ENCODE data around the gene ZNF888. TPM values are rescaled to one million over a fixed set of nuclear protein-coding genes. Genes with fewer than 3 reads are reported as not detected.
"Not testable (repeated sequence)": the region's sequence is repeated elsewhere in the genome, so short reads cannot be mapped to it uniquely, and the experiment has no call there.

The ZNF888 gene
- total and polyA plus RNA-seq, 7 experiments from 2014 or later: 1.3 to 7.2 (median 4.1) TPM

DNA sequence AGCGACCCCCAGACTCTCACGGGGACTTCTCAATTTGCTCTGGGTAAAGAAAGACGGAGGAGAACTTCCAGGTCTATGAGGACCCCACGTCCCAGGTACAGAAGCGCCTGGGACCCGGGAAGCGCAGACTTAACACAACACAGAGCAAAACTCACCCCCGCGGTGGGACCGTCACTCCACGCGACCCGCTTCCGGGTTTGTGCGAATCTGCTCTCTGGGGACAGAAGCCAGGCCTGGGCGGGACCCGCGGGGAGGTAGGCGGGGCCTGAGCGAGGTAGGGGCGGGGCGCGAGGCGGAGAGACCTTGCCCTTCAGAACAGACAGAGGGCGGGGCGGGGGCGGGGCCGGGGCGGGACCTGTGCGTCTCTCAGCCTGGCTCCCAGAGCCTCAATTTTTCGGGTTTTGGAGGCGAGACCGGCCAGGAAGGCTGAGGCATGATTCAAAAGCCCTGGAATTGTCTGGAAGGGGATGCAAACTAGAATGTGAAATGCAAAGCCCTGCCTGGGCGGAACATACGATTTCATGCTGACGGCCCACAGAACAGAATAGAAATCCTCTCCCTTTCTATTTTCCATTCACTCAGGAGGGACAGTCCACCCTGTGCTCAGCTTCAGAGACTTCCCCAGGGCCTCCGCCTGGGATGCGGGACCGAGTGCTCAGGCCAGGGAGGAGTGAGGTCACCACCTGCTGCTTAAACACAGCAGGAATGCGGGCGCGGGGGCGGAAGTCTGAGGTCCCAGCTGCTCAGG lies 19.3 kb upstream of the ZNF888 start:
- Histone ChIP-seq H3K4me1 (ENCODE audit: control insufficient read depth in 2 of 2, insufficient read depth in 2 of 2, low read length in 2 of 2) (peaks cover 0 to 4% of the 10 kb centered on the region in 2 donors), H3K9me3 (ENCODE audit: control insufficient read depth in 2 of 3, low read length in 3 of 3) (peaks cover 0 to 31% (median 4%) of the 10 kb centered on the region in 3 experiments), H3K27ac (ENCODE audit: low read depth, low read length) (peak overlapping the region; percentile 85), H3K36me3 (ENCODE audit: control insufficient read depth in 2 of 3, insufficient read depth in 3 of 3, low read length in 3 of 3) (peaks cover 0 to 8% (median 0%) of the 10 kb centered on the region in 3 experiments), H3K4me3 (ENCODE audit: low read length) (peak overlapping the region; percentile 98), H3K27me3 (ENCODE audit: control insufficient read depth in 2 of 2, insufficient read depth in 2 of 2, low read length in 2 of 2) (no peaks in the 10 kb centered on the region)
- intact Hi-C loops (cut with micrococcal nuclease): loop anchor here (1.0 to 5.0 kb wide), 10 partner anchors 20 to 415 kb away; partner anchors contain the start of genes ZNF160 (in 2 of the 2), ZNF320 (in 2 of the 2), ZNF468 (in 2 of the 2) and ZNF816 (in 2 of the 2)
- peak overlapping the region; percentile 87 to 95 (median 92) for H3K4me3 Mint-ChIP-seq
- H3K27ac Mint-ChIP-seq: peak overlapping the region; percentile 33 to 94 (median 89)
- peak; percentile 88 to 99 (median 95) for DNase-seq
- no peaks in the 10 kb centered on the region for H3K27me3 Mint-ChIP-seq
- H3K4me1 Mint-ChIP-seq: peaks cover 12 to 27% (median 16%) of the 10 kb centered on the region in 7 donors
- H3K36me3 Mint-ChIP-seq: peaks cover 0 to 40% (median 19%) of the 10 kb centered on the region in 5 donors
- peaks cover 0 to 91% (median 36%) of the 10 kb centered on the region in 11 donors for H3K9me3 Mint-ChIP-seq
- POLR2A ChIA-PET: interaction anchor here (0.6 kb wide), 1 partner anchor 52 kb away, joined by 3 read pairs; no protein-coding TSS in a partner anchor
- ATAC-seq: peak; percentile 100
- CTCF ChIA-PET: no interaction called here

DNA sequence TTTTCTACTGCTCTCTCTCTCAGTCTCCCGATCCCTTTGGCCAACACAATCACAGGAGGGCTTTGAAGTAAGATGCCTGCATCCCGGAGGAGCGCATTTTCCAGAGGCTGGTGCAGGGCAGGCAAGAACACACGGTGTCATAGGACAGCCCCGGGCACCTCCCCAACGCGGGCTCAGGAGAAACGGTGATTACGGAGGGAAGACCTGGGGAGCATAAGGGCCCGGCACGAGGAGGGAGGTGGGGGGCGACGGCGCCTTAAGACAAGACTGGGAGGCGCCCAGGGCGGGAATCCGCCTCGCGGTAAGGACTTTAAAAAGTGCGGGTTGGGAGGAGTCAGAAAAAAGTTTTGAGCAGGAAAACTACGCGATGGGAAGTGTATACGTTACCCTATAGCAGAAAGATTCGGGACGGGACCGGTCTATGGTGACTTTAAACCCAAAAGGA lies 18.7 kb upstream of the ZNF888 start:
- Histone ChIP-seq H3K27me3 (ENCODE audit: control insufficient read depth in 2 of 2, insufficient read depth in 2 of 2, low read length in 2 of 2) (no peaks in the 10 kb centered on the region), H3K4me1 (ENCODE audit: control insufficient read depth in 2 of 2, insufficient read depth in 2 of 2, low read length in 2 of 2) (peaks cover 0 to 4% of the 10 kb centered on the region in 2 donors), H3K4me3 (ENCODE audit: low read length) (peak overlapping the region; percentile 98), H3K27ac (ENCODE audit: low read depth, low read length) (peak overlapping the region; percentile 85), H3K36me3 (ENCODE audit: control insufficient read depth in 2 of 3, insufficient read depth in 3 of 3, low read length in 3 of 3) (peaks cover 0 to 14% (median 0%) of the 10 kb centered on the region in 3 experiments), H3K9me3 (ENCODE audit: control insufficient read depth in 2 of 3, low read length in 3 of 3) (peaks cover 0 to 32% (median under 1%) of the 10 kb centered on the region in 3 experiments)
- H3K27ac Mint-ChIP-seq: peak overlapping the region; percentile 33 to 94 (median 89)
- H3K4me1 Mint-ChIP-seq: peaks cover 12 to 27% (median 16%) of the 10 kb centered on the region in 7 donors
- DNase-seq (peak in 1 of 9 donors; percentile 34), ATAC-seq (peak; percentile 30)
- ChIA-PET POLR2A (interaction anchor here (0.7 kb wide), 1 partner anchor 17 kb away, joined by 4 read pairs; no protein-coding TSS in a partner anchor), CTCF (interaction anchor here (0.6 to 0.7 kb wide), 2 partner anchors 11 to 39 kb away, joined by 4 to 7 read pairs; no protein-coding TSS in a partner anchor)
- intact Hi-C loops (cut with micrococcal nuclease): loop anchor here (1.0 to 5.0 kb wide), 10 partner anchors 19 to 415 kb away; partner anchors contain the start of genes ZNF160 (in 2 of the 2), ZNF320 (in 2 of the 2), ZNF468 (in 2 of the 2) and ZNF816 (in 2 of the 2)
- peaks cover 0 to 41% (median 21%) of the 10 kb centered on the region in 5 donors for H3K36me3 Mint-ChIP-seq
- peak overlapping the region; percentile 87 to 95 (median 92) for H3K4me3 Mint-ChIP-seq
- no peaks in the 10 kb centered on the region for H3K27me3 Mint-ChIP-seq
- H3K9me3 Mint-ChIP-seq: peaks cover 0 to 92% (median 37%) of the 10 kb centered on the region in 11 donors

DNA sequence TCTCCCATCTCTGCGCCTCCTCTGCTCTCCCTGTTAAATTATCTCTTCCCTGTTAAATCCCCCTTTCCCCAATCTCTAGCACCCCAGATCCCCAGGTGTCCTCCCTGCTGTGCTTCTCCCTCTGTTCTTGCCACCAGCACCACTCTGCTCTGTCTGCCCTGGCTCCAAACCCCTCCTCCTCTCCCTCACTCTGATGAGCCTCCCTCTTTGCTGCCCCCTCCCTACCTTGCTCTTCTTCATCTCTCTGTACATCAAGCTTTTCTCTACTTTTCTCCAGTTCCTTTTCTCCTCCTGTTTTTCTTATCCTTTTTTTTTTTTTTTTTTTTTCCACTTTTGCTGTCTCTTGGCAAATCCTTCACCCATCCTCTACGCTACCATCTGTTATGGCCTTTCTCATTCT lies 18.3 kb upstream of the ZNF888 start:
- Histone ChIP-seq H3K9me3 (ENCODE audit: control insufficient read depth in 2 of 3, low read length in 3 of 3) (peaks cover 0 to 32% (median 0%) of the 10 kb centered on the region in 3 experiments), H3K27ac (ENCODE audit: low read depth, low read length) (peak overlapping the region; percentile 85), H3K36me3 (ENCODE audit: control insufficient read depth in 2 of 3, insufficient read depth in 3 of 3, low read length in 3 of 3) (peaks cover 0 to 18% (median 0%) of the 10 kb centered on the region in 3 experiments), H3K4me3 (ENCODE audit: low read length) (peak overlapping the region; percentile 98)
- Mint-ChIP-seq H3K9me3 (peaks cover 0 to 92% (median 38%) of the 10 kb centered on the region in 11 donors), H3K36me3 (peaks cover 0 to 46% (median 26%) of the 10 kb centered on the region in 5 donors), H3K4me1 (peaks cover 12 to 31% (median 16%) of the 10 kb centered on the region in 7 donors), H3K4me3 (peak overlapping the region; percentile 87 to 95 (median 92)), H3K27ac (peak overlapping the region; percentile 33 to 94 (median 88))
- H3K27me3 Mint-ChIP-seq; H3K4me1 ChIP-seq (ENCODE audit: control insufficient read depth in 2 of 2, insufficient read depth in 2 of 2, low read length in 2 of 2); ATAC-seq; H3K27me3 ChIP-seq (ENCODE audit: control insufficient read depth in 2 of 2, insufficient read depth in 2 of 2, low read length in 2 of 2): not testable (repeated sequence)
- intact Hi-C loops (cut with micrococcal nuclease): loop anchor here (5.0 kb wide), 2 partner anchors 256 to 414 kb away; partner anchors contain the start of gene ZNF808 (in 1 of the 2)
- CTCF ChIA-PET: interaction anchor here (0.6 to 0.7 kb wide), 2 partner anchors 11 to 39 kb away, joined by 4 to 7 read pairs; no protein-coding TSS in a partner anchor
- POLR2A ChIA-PET: interaction anchor here (0.7 kb wide), 1 partner anchor 18 kb away, joined by 4 read pairs; no protein-coding TSS in a partner anchor
- DNase-seq: peak in 1 of 9 donors; percentile 21

DNA sequence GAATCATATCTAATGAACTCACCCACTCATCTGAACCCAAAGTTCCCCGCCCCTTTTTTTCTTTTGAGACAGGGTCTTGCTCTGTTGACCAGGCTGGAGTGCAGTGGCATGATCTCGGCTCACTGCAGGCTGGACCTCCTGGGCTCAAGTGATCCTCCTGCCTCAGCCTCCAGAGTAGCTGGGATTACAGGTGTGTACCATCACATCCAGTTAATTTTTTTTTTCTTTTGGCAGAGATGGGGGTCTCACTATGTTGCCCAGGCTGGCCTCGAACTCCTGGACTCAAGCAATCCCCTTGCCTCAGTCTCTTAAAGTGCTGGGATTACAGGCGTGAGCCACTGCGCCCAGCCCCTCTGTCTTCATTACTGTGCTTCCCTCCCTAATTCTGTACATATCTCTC lies 17.7 kb upstream of the ZNF888 start:
- not testable (repeated sequence) for H3K27ac ChIP-seq (ENCODE audit: low read depth, low read length)

DNA sequence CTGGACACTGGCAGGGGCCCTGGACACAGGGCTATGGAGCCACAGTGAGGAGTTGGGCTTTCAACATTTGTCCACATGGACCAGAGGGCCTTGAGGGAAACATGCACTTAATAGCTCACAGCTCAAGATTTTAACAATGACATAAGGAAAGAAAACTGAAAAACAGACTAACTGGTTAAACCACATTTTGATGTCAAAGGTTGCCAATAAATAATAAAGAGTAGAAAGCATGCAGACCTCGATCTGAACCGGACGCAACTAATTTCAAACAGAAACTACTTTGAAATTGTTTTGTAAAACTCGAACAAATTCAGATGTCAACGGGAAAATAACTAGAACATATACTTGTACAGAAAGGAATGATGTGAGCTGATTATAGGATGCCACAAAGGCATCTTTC lies 15.5 kb upstream of the ZNF888 start:
- Mint-ChIP-seq H3K36me3 (peaks cover 0 to 54% (median 33%) of the 10 kb centered on the region in 5 donors), H3K27me3 (no peaks in the 10 kb centered on the region), H3K27ac (peak overlapping the region in 2 of 9 donors; percentile 14 to 45), H3K4me1 (peaks cover 12 to 33% (median 19%) of the 10 kb centered on the region in 7 donors), H3K4me3 (peak overlapping the region in 3 of 10 donors; percentile 27 to 65 (median 45)), H3K9me3 (peaks cover 0 to 89% (median 35%) of the 10 kb centered on the region in 11 donors)
- Histone ChIP-seq H3K27ac (ENCODE audit: low read depth, low read length) (no peak overlapping the region), H3K4me1 (ENCODE audit: control insufficient read depth in 2 of 2, insufficient read depth in 2 of 2, low read length in 2 of 2) (peaks cover 0 to 4% of the 10 kb centered on the region in 2 donors), H3K9me3 (ENCODE audit: control insufficient read depth in 2 of 3, low read length in 3 of 3) (peaks cover 0 to 38% (median 0%) of the 10 kb centered on the region in 3 experiments), H3K27me3 (ENCODE audit: control insufficient read depth in 2 of 2, insufficient read depth in 2 of 2, low read length in 2 of 2) (no peaks in the 10 kb centered on the region), H3K36me3 (ENCODE audit: control insufficient read depth in 2 of 3, insufficient read depth in 3 of 3, low read length in 3 of 3) (peaks cover 0 to 32% (median 0%) of the 10 kb centered on the region in 3 experiments), H3K4me3 (ENCODE audit: low read length) (no peak overlapping the region)
- ATAC-seq (no peak), DNase-seq (no peak)
- ChIA-PET POLR2A (interaction anchor here (0.6 to 0.7 kb wide), 2 partner anchors 21 to 931 kb away, joined by 5 to 7 read pairs; partner anchors contain the start of gene ZNF615), CTCF (no interaction called here)
- intact Hi-C loops (cut with micrococcal nuclease): no loop called here

More for the DNA sequence above, 17.7 kb upstream of the ZNF888 start:
- H3K4me3 Mint-ChIP-seq: peak overlapping the region; percentile 87 to 95 (median 92)
- H3K4me1 ChIP-seq (ENCODE audit: control insufficient read depth in 2 of 2, insufficient read depth in 2 of 2, low read length in 2 of 2); DNase-seq; ATAC-seq; H3K27me3 Mint-ChIP-seq; H3K4me3 ChIP-seq (ENCODE audit: low read length); POLR2A ChIA-PET; H3K27me3 ChIP-seq (ENCODE audit: control insufficient read depth in 2 of 2, insufficient read depth in 2 of 2, low read length in 2 of 2): not testable (repeated sequence)
- peaks cover 12 to 32% (median 18%) of the 10 kb centered on the region in 7 donors for H3K4me1 Mint-ChIP-seq
- CTCF ChIA-PET: interaction anchor here (0.6 kb wide), 1 partner anchor 10 kb away, joined by 7 read pairs; no protein-coding TSS in a partner anchor
- H3K27ac Mint-ChIP-seq: peak overlapping the region; percentile 3 to 94 (median 82)
- H3K36me3 ChIP-seq (ENCODE audit: control insufficient read depth in 2 of 3, insufficient read depth in 3 of 3, low read length in 3 of 3): peaks cover 0 to 24% (median 0%) of the 10 kb centered on the region in 3 experiments
- intact Hi-C loops (cut with micrococcal nuclease): loop anchor here (5.0 kb wide), 2 partner anchors 256 to 414 kb away; partner anchors contain the start of gene ZNF808 (in 1 of the 2)
- peaks cover 0 to 49% (median 30%) of the 10 kb centered on the region in 5 donors for H3K36me3 Mint-ChIP-seq
- peaks cover 0 to 32% (median 0%) of the 10 kb centered on the region in 3 experiments for H3K9me3 ChIP-seq (ENCODE audit: control insufficient read depth in 2 of 3, low read length in 3 of 3)
- H3K9me3 Mint-ChIP-seq: peaks cover 0 to 92% (median 39%) of the 10 kb centered on the region in 11 donors

DNA sequence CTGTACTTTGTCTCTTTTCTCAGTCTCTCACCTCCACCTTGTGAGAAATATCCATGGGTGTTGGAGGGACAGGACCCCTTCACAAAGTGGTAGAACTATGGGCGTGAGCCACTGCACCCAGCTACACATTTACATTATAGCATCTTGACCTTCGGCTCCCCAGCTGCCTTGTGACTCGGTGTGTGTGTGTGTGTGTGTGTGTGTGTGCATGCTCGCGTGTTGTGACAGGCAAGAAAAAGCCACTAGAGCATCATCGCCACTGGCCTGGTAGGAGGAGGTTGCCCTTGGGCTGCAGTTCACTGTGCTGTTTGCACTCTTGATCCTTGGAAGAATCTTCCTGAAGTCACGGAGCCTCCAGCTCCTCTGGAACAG lies 13.7 kb upstream of the ZNF888 start:
- Histone ChIP-seq H3K4me1 (ENCODE audit: control insufficient read depth in 2 of 2, insufficient read depth in 2 of 2, low read length in 2 of 2) (peaks cover 0 to 4% of the 10 kb centered on the region in 2 donors), H3K27ac (ENCODE audit: low read depth, low read length) (no peak overlapping the region), H3K27me3 (ENCODE audit: control insufficient read depth in 2 of 2, insufficient read depth in 2 of 2, low read length in 2 of 2) (no peaks in the 10 kb centered on the region), H3K36me3 (ENCODE audit: control insufficient read depth in 2 of 3, insufficient read depth in 3 of 3, low read length in 3 of 3) (peaks cover 0 to 29% (median 0%) of the 10 kb centered on the region in 3 experiments), H3K4me3 (ENCODE audit: low read length) (no peak overlapping the region), H3K9me3 (ENCODE audit: control insufficient read depth in 2 of 3, low read length in 3 of 3) (peaks cover 0 to 53% (median 0%) of the 10 kb centered on the region in 3 experiments)
- DNase-seq: no peak
- H3K4me3 Mint-ChIP-seq: no peak overlapping the region
- no peak overlapping the region for H3K27ac Mint-ChIP-seq
- H3K4me1 Mint-ChIP-seq: peaks cover 10 to 33% (median 17%) of the 10 kb centered on the region in 7 donors
- intact Hi-C loops (cut with micrococcal nuclease): no loop called here
- no peak for ATAC-seq
- ChIA-PET CTCF (no interaction called here), POLR2A (no interaction called here)
- peaks cover 7 to 70% (median 46%) of the 10 kb centered on the region in 5 donors for H3K36me3 Mint-ChIP-seq
- H3K27me3 Mint-ChIP-seq: no peaks in the 10 kb centered on the region
- peaks cover 2 to 87% (median 43%) of the 10 kb centered on the region in 11 donors for H3K9me3 Mint-ChIP-seq
